GM12878 (cell line): Measurements from ENCODE around the gene ZNG1C.
"Not testable (repeated sequence)": the region's sequence is repeated elsewhere in the genome, so short reads cannot be mapped to it uniquely, and the experiment has no call there.

Source experiments
- NRF1 ChIP-seq: conservative IDR thresholded peaks from 2 replicates; pipeline ENCODE4 v1.6.1; 2011; ENCODE audit warnings: mild to moderate bottlenecking, low read depth, low read length, improper control_type of control experiment
- PBX3 ChIP-seq: IDR thresholded peaks from 2 replicates; pipeline ENCODE4 v1.6.1; 2011; ENCODE audit warnings: mild to moderate bottlenecking, low read depth, low read length, moderate library complexity; ENCODE audit not compliant: insufficient replicate concordance
- RAD21 ChIP-seq: IDR thresholded peaks from 2 replicates; pipeline ENCODE4 v1.6.1; 2011; ENCODE audit warnings: mild to moderate bottlenecking, low read depth, low read length, moderate library complexity; ENCODE audit not compliant: insufficient read depth
- TF ChIP-seq, protein P1 (sequence below): IDR thresholded peaks from 2 replicates; pipeline ENCODE4 v1.6.1; 2012; ENCODE audit warnings: low read depth, low read length, improper control_type of control experiment

DNA sequence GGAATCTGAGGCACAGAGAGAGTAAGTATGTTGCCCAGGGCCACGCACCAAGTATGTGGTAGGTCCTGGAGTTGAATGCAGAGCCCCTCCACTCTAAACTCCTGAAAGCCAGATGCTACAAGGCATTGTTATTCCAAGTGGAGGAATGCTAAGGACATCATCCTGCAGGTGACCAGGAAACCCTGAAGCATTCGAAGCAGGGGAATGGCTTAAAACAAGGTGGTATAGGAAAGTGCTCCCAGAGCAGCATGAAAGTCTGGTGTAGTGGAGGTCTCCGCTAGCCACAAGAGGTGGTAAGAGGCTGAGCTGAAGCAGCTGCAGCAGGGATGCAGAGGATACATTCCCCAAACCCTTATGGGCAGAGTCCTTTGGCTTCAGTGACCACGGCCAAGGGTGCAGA is 87.3 kb downstream of the ZNG1C start:
- TF ChIP-seq, protein P1, sequence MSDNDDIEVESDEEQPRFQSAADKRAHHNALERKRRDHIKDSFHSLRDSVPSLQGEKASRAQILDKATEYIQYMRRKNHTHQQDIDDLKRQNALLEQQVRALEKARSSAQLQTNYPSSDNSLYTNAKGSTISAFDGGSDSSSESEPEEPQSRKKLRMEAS: not testable (repeated sequence)
- not testable (repeated sequence) for TF ChIP-seq PBX3, NRF1, RAD21
